Measurements from ENCODE around the gene OR8G1.
"Not testable (repeated sequence)": the region's sequence is repeated elsewhere in the genome, so short reads cannot be mapped to it uniquely, and the experiment has no call there.

The OR8G1 gene

GRCh38 chr11:124233376-124233775 is 7.5 kb upstream of the OR8G1 start:
- Histone ChIP-seq H3K36me3 (ENCODE audit: control insufficient read depth, insufficient read depth, low read length) (no peaks in the 10 kb centered on the region), H3K27ac (ENCODE audit: low read length) (no peak overlapping the region), H3K27me3 (ENCODE audit: control insufficient read depth, insufficient read depth, low read length) (no peaks in the 10 kb centered on the region), H3K4me3 (ENCODE audit: low read length) (no peak overlapping the region), H3K4me1 (ENCODE audit: control insufficient read depth, insufficient read depth, low read length) (no peaks in the 10 kb centered on the region), H3K9me3 (ENCODE audit: control insufficient read depth, insufficient read depth, low read length) (no peaks in the 10 kb centered on the region)
- no CpG with 5 or more reads among the region's 1 CpG for WGBS (ENCODE audit: insufficient coverage, insufficient read length)
- no peak for DNase-seq (ENCODE audit: low read depth, low spot score)

DNA sequence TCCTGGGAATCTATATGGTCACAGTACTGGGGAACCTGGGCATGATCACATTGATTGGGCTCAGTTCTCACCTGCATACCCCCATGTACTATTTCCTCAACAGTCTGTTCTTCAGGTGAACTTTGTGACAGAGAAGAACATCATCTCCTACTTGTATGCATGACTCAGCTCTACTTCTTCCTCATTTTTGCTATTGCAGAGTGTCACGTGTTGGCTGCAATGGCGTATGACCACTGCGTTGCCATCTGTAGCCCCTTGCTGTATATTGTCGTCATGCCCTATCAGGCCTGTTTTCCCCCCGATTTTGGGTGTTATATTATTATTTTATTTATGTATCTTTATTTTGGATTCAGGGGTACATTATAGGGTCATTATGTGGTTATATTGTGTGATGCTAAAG is 2.4 kb upstream of the OR8G1 start:
- no CpG with 5 or more reads among the region's 5 CpGs for WGBS (ENCODE audit: insufficient coverage, insufficient read length)
- no peak overlapping the region for H3K27ac ChIP-seq (ENCODE audit: low read length)
- no peak overlapping the region for H3K4me3 ChIP-seq (ENCODE audit: low read length)
- no peaks in the 10 kb centered on the region for H3K36me3 ChIP-seq (ENCODE audit: control insufficient read depth, insufficient read depth, low read length)
- H3K4me1 ChIP-seq (ENCODE audit: control insufficient read depth, insufficient read depth, low read length): no peaks in the 10 kb centered on the region
- no peaks in the 10 kb centered on the region for H3K9me3 ChIP-seq (ENCODE audit: control insufficient read depth, insufficient read depth, low read length)
- no peak for DNase-seq (ENCODE audit: low read depth, low spot score)
- H3K27me3 ChIP-seq (ENCODE audit: control insufficient read depth, insufficient read depth, low read length): no peaks in the 10 kb centered on the region

- not testable (repeated sequence) for H3K4me3 ChIP-seq (ENCODE audit: low read length); H3K27ac ChIP-seq (ENCODE audit: low read length); H3K27me3 ChIP-seq (ENCODE audit: control insufficient read depth, insufficient read depth, low read length); H3K36me3 ChIP-seq (ENCODE audit: control insufficient read depth, insufficient read depth, low read length); H3K4me1 ChIP-seq (ENCODE audit: control insufficient read depth, insufficient read depth, low read length); DNase-seq (ENCODE audit: low read depth, low spot score); H3K9me3 ChIP-seq (ENCODE audit: control insufficient read depth, insufficient read depth, low read length)
- no CpG with 5 or more reads among the region's 3 CpGs for WGBS (ENCODE audit: insufficient coverage, insufficient read length)
Observed at GRCh38 chr11:124249869-124250268, 9.0 kb downstream of the OR8G1 start.

DNA sequence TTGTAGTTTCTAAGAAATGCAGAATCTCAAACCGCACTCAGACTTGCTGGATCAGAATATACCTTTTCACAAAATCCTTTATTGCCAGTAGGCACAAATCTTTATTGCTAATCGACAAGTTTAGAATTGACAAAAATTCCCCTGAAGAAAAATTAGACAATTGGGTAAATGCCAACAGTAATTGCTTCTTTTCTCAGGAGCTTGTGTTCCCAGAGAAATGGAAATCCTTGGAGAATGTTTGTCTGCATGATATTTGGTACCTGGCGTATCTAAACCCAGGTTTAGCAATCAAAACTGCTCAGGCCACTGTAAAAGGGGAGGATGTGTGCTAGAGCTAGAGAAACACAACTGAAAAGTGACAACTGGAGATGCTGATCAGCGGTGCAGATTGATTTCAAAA is 15.2 kb downstream of the OR8G1 start, which contains the start of gene OR8G5:
Gene OR8G5 (plus strand): TSS at position 301 of the 400 bp plus-strand sequence. CDS start 8,556 bp downstream, outside the sequence.
- Histone ChIP-seq H3K27ac (ENCODE audit: low read length) (no peak within 1 kb of the TSS), H3K4me3 (ENCODE audit: low read length) (no peak within 1 kb of the TSS), H3K36me3 (ENCODE audit: control insufficient read depth, insufficient read depth, low read length) (no peaks in the 10 kb centered on the region), H3K4me1 (ENCODE audit: control insufficient read depth, insufficient read depth, low read length) (no peaks in the 10 kb centered on the region), H3K9me3 (ENCODE audit: control insufficient read depth, insufficient read depth, low read length) (no peaks in the 10 kb centered on the region), H3K27me3 (ENCODE audit: control insufficient read depth, insufficient read depth, low read length) (no peaks in the 10 kb centered on the region)
- DNase-seq (ENCODE audit: low read depth, low spot score): no peak
- WGBS (ENCODE audit: insufficient coverage, insufficient read length): no CpG with 5 or more reads among the region's 4 CpGs

DNA sequence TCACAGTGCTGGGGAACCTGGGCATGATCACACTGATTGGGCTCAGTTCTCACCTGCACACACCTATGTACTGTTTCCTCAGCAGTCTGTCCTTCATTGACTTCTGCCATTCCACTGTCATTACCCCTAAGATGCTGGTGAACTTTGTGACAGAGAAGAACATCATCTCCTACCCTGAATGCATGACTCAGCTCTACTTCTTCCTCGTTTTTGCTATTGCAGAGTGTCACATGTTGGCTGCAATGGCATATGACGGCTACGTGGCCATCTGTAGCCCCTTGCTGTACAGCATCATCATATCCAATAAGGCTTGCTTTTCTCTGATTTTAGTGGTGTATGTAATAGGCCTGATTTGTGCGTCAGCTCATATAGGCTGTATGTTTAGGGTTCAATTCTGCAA is 24.1 kb downstream of the OR8G1 start:
- not testable (repeated sequence) for H3K4me3 ChIP-seq (ENCODE audit: low read length); H3K9me3 ChIP-seq (ENCODE audit: control insufficient read depth, insufficient read depth, low read length); H3K27me3 ChIP-seq (ENCODE audit: control insufficient read depth, insufficient read depth, low read length); DNase-seq (ENCODE audit: low read depth, low spot score); H3K27ac ChIP-seq (ENCODE audit: low read length); H3K4me1 ChIP-seq (ENCODE audit: control insufficient read depth, insufficient read depth, low read length); H3K36me3 ChIP-seq (ENCODE audit: control insufficient read depth, insufficient read depth, low read length)
- WGBS (ENCODE audit: insufficient coverage, insufficient read length): no CpG with 5 or more reads among the region's 4 CpGs

DNA sequence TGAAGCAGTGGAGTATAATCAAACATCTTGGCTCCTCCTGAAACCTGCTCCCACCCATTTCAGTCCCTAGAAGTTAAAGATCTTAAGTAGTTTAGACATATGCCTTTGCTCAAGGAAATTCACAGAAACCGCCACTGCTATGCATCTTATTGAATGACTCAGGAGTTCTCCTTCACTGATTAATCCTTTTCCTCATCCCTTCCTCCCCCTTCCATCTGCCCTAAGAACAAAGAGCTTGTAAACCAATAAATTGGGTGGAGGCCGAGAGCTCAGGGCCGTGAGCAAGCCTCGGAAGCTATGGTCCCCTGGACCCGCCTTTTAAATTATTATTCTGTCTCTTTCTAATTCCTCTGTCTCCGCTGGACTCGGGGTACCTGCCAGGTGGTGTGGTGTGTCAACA is 30.0 kb downstream of the OR8G1 start:
- H3K27me3 ChIP-seq (ENCODE audit: control insufficient read depth, insufficient read depth, low read length); H3K4me1 ChIP-seq (ENCODE audit: control insufficient read depth, insufficient read depth, low read length); H3K36me3 ChIP-seq (ENCODE audit: control insufficient read depth, insufficient read depth, low read length); H3K4me3 ChIP-seq (ENCODE audit: low read length); H3K27ac ChIP-seq (ENCODE audit: low read length); H3K9me3 ChIP-seq (ENCODE audit: control insufficient read depth, insufficient read depth, low read length); DNase-seq (ENCODE audit: low read depth, low spot score): not testable (repeated sequence)
- no CpG with 5 or more reads among the region's 7 CpGs for WGBS (ENCODE audit: insufficient coverage, insufficient read length)

DNA sequence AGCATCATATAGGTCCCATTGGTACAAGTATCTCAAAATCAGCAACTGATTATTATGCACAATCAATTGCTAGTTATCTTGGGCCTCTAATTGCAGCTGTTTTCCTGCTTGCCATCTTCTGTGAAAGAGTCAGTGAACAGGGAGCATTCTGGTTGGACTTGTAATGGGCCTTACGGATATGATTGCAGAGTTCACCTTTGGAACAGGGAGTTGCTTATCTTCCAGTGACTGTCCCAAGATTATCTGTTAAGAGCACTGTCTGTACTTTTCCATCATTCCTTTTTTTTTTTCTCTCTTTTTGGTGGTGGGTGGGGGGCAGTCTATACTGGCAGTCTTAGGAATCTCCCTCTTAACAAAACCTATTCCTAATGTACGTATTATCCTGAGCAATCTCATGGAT is 33.1 kb downstream of the OR8G1 start:
- Histone ChIP-seq H3K27ac (ENCODE audit: low read length) (no peak overlapping the region), H3K4me1 (ENCODE audit: control insufficient read depth, insufficient read depth, low read length) (no peaks in the 10 kb centered on the region), H3K27me3 (ENCODE audit: control insufficient read depth, insufficient read depth, low read length) (no peaks in the 10 kb centered on the region), H3K9me3 (ENCODE audit: control insufficient read depth, insufficient read depth, low read length) (no peaks in the 10 kb centered on the region), H3K4me3 (ENCODE audit: low read length) (no peak overlapping the region), H3K36me3 (ENCODE audit: control insufficient read depth, insufficient read depth, low read length) (no peaks in the 10 kb centered on the region)
- WGBS (ENCODE audit: insufficient coverage, insufficient read length): no CpG with 5 or more reads among the region's 2 CpGs
- DNase-seq (ENCODE audit: low read depth, low spot score): no peak

- no peak overlapping the region for H3K4me3 ChIP-seq (ENCODE audit: low read length)
Observed at GRCh38 chr11:124276081-124276480, 35.2 kb downstream of the OR8G1 start.

DNA sequence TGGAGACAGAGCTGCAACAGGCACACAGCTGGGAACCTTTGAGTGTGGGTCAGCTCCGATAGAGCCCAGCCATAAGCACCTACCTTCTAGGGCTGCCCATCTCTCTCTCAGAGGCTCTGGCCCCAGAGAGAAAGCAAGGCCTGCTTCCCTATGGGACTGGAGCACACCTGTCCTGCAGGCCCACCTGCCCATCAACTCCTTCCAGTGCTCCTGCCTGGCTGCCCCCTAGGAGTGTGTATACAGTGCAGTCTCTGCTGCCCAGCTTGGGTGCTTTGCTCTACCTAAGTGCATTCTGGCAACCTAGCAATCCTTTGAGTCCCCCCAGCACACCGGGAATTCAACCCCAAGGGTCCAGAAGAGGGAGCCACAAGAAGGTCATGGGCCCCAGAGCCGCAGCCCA is 36.3 kb downstream of the OR8G1 start:
- Histone ChIP-seq H3K4me1 (ENCODE audit: control insufficient read depth, insufficient read depth, low read length) (no peaks in the 10 kb centered on the region), H3K9me3 (ENCODE audit: control insufficient read depth, insufficient read depth, low read length) (no peaks in the 10 kb centered on the region), H3K4me3 (ENCODE audit: low read length) (no peak overlapping the region), H3K27me3 (ENCODE audit: control insufficient read depth, insufficient read depth, low read length) (no peaks in the 10 kb centered on the region), H3K36me3 (ENCODE audit: control insufficient read depth, insufficient read depth, low read length) (no peaks in the 10 kb centered on the region), H3K27ac (ENCODE audit: low read length) (no peak overlapping the region)
- WGBS (ENCODE audit: insufficient coverage, insufficient read length): no CpG with 5 or more reads among the region's 3 CpGs
- no peak for DNase-seq (ENCODE audit: low read depth, low spot score)

More at GRCh38 chr11:124276081-124276480, 35.2 kb downstream of the OR8G1 start:
- no CpG with 5 or more reads among the region's 1 CpG for WGBS (ENCODE audit: insufficient coverage, insufficient read length)
- Histone ChIP-seq H3K27ac (ENCODE audit: low read length) (no peak overlapping the region), H3K27me3 (ENCODE audit: control insufficient read depth, insufficient read depth, low read length) (no peaks in the 10 kb centered on the region), H3K4me1 (ENCODE audit: control insufficient read depth, insufficient read depth, low read length) (no peaks in the 10 kb centered on the region), H3K9me3 (ENCODE audit: control insufficient read depth, insufficient read depth, low read length) (no peaks in the 10 kb centered on the region), H3K36me3 (ENCODE audit: control insufficient read depth, insufficient read depth, low read length) (no peaks in the 10 kb centered on the region)
- no peak for DNase-seq (ENCODE audit: low read depth, low spot score)

- H3K36me3 ChIP-seq (ENCODE audit: control insufficient read depth, insufficient read depth, low read length): no peaks in the 10 kb centered on the region
- H3K9me3 ChIP-seq (ENCODE audit: control insufficient read depth, insufficient read depth, low read length): no peaks in the 10 kb centered on the region
- H3K27ac ChIP-seq (ENCODE audit: low read length): no peak overlapping the region
- no peak overlapping the region for H3K4me3 ChIP-seq (ENCODE audit: low read length)
- no peak for DNase-seq (ENCODE audit: low read depth, low spot score)
- no CpG with 5 or more reads among the region's 3 CpGs for WGBS (ENCODE audit: insufficient coverage, insufficient read length)
- no peaks in the 10 kb centered on the region for H3K4me1 ChIP-seq (ENCODE audit: control insufficient read depth, insufficient read depth, low read length)
- no peaks in the 10 kb centered on the region for H3K27me3 ChIP-seq (ENCODE audit: control insufficient read depth, insufficient read depth, low read length)
Observed at GRCh38 chr11:124277804-124278203, 36.9 kb downstream of the OR8G1 start.

GRCh38 chr11:124278261-124278660 is 37.4 kb downstream of the OR8G1 start:
- Histone ChIP-seq H3K9me3 (ENCODE audit: control insufficient read depth, insufficient read depth, low read length) (no peaks in the 10 kb centered on the region), H3K4me1 (ENCODE audit: control insufficient read depth, insufficient read depth, low read length) (no peaks in the 10 kb centered on the region), H3K4me3 (ENCODE audit: low read length) (no peak overlapping the region), H3K36me3 (ENCODE audit: control insufficient read depth, insufficient read depth, low read length) (no peaks in the 10 kb centered on the region), H3K27me3 (ENCODE audit: control insufficient read depth, insufficient read depth, low read length) (no peaks in the 10 kb centered on the region), H3K27ac (ENCODE audit: low read length) (no peak overlapping the region)
- no peak for DNase-seq (ENCODE audit: low read depth, low spot score)
- no CpG with 5 or more reads among the region's 2 CpGs for WGBS (ENCODE audit: insufficient coverage, insufficient read length)

All from iPS DF 6.9 (cell line).